VCaP (cell line): ENCODE data around the gene TGFA.

Source experiments
- H3K27ac ChIP-seq: fragments of 450-650 bp; 2 replicates; pipeline ENCODE4 v1.5.1; 2017
- TF ChIP-seq, protein P1 (sequence below): fragments of 450-650 bp; conservative IDR thresholded peaks from 2 replicates; pipeline ENCODE4 v1.5.1; 2017; ENCODE audit warnings: mild to moderate bottlenecking, moderate library complexity

TGFA gene

DNA sequence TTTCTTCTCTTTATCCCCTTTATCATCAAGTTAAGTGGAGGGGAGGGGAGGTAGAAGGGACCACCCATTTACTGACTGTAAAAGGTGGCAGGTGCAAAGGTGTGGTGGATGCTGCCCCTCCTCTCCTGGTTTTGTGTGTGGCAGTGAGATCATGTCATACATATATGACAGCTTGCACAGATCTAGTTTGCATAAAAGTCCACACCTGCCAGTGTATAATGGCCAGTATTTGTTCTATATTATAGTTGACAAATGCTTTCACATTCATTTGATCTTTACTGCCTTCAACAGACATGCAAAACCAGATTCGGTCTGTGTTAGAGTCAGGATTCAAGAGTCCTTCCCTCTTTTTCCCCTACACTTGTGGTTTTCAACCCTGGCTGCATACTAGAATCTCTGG, 55.1 kb downstream of the TGFA start:
- TF ChIP-seq, protein P1, sequence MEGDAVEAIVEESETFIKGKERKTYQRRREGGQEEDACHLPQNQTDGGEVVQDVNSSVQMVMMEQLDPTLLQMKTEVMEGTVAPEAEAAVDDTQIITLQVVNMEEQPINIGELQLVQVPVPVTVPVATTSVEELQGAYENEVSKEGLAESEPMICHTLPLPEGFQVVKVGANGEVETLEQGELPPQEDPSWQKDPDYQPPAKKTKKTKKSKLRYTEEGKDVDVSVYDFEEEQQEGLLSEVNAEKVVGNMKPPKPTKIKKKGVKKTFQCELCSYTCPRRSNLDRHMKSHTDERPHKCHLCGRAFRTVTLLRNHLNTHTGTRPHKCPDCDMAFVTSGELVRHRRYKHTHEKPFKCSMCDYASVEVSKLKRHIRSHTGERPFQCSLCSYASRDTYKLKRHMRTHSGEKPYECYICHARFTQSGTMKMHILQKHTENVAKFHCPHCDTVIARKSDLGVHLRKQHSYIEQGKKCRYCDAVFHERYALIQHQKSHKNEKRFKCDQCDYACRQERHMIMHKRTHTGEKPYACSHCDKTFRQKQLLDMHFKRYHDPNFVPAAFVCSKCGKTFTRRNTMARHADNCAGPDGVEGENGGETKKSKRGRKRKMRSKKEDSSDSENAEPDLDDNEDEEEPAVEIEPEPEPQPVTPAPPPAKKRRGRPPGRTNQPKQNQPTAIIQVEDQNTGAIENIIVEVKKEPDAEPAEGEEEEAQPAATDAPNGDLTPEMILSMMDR, result no peak
- no peak overlapping the region for H3K27ac ChIP-seq

DNA sequence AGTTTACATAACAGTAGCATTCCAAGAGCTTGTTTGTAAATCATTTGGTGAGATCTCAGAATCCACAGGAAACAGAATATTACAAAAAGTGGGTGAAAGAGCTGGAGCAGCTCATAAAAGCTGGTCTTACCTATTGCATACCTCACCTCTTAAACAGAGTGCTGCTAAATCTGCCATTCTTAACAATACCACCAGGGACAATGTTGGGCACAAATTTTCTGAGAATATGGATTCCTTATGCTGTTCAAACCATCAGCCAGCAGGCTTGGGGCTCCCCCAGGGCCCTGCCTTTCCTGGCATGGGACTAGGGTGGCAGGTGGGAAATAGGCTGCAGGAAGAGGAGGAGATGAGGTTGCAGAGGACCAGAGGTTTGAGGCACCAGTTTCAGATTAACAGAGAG, 55.6 kb downstream of the TGFA start:
- TF ChIP-seq, protein P1, result peak; percentile 46
- H3K27ac ChIP-seq, result no peak overlapping the region

DNA sequence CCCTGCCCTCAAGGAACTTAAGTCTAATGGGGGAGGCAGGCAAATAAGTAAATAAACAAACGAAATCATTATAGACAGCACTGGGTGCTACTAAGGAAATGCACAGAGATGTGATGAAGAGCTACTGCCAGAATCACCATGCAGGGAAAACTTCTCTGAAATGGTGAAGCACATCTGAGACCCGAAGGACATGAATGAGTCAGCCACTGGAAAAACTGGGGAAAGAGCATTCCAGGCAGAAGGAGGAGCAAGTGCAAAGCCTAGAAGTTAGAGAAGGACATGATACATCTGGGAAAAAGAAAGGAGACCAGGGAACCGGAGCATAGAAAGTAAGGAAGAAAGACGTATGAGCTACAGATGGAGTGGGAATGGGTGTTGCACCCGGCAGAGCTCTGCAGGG, 56.8 kb downstream of the TGFA start:
- TF ChIP-seq, protein P1, result no peak

DNA sequence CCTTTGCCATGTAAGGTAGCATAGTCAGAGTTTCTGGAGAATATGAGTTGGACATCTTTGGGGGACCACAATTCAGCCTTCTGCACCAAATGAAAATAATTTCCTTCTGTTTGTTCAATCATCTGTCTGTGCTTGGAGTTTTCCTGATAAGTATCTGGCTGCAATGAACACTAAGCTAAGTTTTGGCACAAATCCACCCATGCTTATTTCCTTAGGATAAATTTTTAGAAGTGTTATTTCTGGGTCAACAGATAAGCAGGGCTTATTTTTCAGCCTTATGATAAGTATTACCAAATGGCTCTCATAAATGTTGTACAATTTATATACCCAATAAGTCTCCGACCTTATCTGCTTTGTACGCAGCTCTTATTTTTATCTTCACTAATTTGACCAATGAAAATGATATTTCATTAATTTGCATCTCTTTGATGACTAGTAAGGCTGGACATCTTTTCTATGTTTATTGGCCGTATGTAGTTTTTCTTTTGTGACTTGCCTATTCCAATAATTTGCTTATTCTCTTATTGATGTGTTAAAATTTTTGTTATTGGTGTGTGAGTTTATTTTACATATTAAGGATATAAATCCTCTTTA, 59.2 kb downstream of the TGFA start:
- TF ChIP-seq, protein P1, result no peak
- peak overlapping the region; percentile 40 for H3K27ac ChIP-seq

More for the DNA sequence above, 56.8 kb downstream of the TGFA start:
- no peak overlapping the region for H3K27ac ChIP-seq

DNA sequence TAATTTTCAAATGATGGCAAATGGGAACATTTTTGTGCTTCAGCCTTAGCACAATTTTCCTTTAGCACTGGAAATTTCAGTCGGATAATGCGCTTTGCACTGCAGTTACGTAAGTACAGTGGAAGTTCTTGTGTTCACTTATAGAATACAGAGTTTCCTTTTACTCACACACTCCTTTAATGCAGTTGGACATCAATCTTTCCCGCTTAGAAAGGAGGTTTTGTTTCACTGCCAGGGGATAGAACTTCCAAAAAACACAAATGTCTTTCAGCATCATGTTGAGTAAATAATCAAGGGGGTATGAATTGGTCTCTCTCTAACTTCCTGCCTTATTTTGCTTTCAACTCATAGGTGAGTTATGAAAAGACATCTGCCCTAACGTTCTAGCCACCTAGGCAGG, 63.2 kb downstream of the TGFA start:
- TF ChIP-seq, protein P1, result no peak
- no peak overlapping the region for H3K27ac ChIP-seq

DNA sequence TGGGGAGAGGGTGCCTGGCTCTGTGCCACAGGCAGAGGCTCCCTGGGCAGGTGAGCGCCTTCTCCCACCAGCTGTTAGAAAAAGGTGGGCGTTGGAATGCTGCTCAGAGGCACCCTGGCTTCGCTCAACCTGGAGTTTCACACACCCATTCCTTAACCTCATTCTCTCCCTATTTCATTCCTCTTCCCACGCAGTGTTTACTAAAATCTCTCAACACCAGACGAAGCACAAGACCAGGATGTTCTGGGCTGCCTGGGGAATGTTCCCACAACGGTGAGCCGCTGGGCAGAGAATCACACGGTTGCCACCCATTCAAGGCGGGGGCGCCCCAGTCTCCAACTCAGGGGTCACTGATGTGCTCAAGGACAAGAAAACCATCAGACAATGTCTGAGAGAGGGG, 64.5 kb downstream of the TGFA start:
- no peak overlapping the region for H3K27ac ChIP-seq
- TF ChIP-seq, protein P1, result no peak

DNA sequence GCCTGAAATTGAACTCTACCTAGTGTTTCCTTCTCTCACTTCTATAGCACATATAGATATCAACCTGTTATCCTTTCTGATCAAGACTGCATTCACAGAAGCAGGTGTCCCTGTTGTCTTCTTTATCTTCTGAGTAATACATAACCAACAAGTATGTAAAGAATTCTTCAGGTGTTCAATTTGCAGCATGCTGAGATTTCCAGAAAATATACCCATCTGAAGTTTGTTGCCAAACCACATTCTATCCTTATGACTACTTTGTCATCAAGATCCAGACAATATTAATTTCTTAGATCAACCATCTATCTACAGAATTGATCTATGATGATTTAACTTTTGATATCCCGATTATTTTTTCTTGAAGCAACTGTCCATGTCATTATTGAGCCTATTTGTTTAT, 69.5 kb downstream of the TGFA start:
- TF ChIP-seq, protein P1, result no peak

More for the DNA sequence above, 69.5 kb downstream of the TGFA start:
- no peak overlapping the region for H3K27ac ChIP-seq
